ENCODE measurements around the gene RNF157.

DNA sequence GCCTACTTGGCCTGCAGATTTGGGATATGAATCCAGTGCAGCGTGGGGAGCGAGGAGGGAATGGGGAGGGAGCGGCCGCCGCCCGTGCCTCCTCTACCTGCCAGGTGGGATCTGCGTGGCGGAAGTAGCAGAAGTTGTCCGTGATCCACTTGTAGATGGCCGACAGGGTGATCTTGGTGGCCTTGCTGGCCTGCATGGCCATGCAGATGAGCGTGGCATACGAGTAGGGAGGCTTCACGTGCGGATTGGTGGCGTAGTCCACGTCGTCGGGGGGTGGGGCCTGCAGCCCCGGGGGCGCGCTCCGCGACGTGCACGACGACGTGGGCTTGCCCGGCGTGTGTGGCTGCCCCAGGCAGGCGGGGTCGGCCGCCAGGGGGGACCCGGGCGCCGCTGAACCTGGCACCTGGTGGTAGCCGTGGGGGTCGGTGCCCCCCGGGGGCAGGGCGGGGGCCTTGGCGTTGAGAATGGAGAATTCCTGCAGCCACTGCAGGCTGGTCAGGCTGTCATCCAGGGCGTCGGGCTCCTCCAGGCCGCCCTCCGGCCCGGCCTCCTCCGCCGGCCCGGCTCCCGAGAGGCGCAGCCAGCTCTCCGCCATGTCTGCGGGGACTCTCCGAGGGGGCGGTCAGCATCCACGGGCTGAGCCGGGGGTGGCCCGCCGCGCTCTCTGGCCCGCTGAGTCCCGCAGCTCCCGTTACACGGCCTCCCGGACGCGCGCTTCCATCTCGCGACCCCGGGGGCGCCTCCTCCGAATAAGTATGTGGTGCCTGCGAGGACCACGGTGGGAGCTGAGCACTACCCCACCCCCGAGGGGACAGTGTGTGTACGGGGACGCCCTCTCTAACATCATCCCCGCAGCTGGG is 100.3 kb downstream of the RNF157 start:
- TF ChIP-seq, protein P1, sequence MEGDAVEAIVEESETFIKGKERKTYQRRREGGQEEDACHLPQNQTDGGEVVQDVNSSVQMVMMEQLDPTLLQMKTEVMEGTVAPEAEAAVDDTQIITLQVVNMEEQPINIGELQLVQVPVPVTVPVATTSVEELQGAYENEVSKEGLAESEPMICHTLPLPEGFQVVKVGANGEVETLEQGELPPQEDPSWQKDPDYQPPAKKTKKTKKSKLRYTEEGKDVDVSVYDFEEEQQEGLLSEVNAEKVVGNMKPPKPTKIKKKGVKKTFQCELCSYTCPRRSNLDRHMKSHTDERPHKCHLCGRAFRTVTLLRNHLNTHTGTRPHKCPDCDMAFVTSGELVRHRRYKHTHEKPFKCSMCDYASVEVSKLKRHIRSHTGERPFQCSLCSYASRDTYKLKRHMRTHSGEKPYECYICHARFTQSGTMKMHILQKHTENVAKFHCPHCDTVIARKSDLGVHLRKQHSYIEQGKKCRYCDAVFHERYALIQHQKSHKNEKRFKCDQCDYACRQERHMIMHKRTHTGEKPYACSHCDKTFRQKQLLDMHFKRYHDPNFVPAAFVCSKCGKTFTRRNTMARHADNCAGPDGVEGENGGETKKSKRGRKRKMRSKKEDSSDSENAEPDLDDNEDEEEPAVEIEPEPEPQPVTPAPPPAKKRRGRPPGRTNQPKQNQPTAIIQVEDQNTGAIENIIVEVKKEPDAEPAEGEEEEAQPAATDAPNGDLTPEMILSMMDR (IDR thresholded peaks at IDR 0.05) = no peak
- TF ChIP-seq, protein P2, sequence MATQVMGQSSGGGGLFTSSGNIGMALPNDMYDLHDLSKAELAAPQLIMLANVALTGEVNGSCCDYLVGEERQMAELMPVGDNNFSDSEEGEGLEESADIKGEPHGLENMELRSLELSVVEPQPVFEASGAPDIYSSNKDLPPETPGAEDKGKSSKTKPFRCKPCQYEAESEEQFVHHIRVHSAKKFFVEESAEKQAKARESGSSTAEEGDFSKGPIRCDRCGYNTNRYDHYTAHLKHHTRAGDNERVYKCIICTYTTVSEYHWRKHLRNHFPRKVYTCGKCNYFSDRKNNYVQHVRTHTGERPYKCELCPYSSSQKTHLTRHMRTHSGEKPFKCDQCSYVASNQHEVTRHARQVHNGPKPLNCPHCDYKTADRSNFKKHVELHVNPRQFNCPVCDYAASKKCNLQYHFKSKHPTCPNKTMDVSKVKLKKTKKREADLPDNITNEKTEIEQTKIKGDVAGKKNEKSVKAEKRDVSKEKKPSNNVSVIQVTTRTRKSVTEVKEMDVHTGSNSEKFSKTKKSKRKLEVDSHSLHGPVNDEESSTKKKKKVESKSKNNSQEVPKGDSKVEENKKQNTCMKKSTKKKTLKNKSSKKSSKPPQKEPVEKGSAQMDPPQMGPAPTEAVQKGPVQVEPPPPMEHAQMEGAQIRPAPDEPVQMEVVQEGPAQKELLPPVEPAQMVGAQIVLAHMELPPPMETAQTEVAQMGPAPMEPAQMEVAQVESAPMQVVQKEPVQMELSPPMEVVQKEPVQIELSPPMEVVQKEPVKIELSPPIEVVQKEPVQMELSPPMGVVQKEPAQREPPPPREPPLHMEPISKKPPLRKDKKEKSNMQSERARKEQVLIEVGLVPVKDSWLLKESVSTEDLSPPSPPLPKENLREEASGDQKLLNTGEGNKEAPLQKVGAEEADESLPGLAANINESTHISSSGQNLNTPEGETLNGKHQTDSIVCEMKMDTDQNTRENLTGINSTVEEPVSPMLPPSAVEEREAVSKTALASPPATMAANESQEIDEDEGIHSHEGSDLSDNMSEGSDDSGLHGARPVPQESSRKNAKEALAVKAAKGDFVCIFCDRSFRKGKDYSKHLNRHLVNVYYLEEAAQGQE (IDR thresholded peaks at IDR 0.05; ENCODE audit: insufficient read depth in 1 of 2, low read depth in 2 of 2, low read length in 1 of 2) = no peak
- TF ChIP-seq SIN3A (IDR thresholded peaks at IDR 0.05; ENCODE audit: borderline replicate concordance, insufficient read depth, low read depth, low read length) = no peak

Data from Panc1 (cell line).